GM19372 (cell line): Measurements from ENCODE around the gene POLR3B.
A peak's percentile ranks its signal among the peaks of the same experiment; 100 is the strongest.
"Not testable (repeated sequence)": the region's sequence is repeated elsewhere in the genome, so short reads cannot be mapped to it uniquely, and the experiment has no call there.

Source experiments
- ATAC-seq: cut with Tn5 transposase; IDR thresholded peaks from one replicate; pipeline ENCODE4 v1.9.1; 2021; ENCODE audit warnings: mild to moderate bottlenecking, low read depth, moderate library complexity; ENCODE audit not compliant: unreplicated experiment

Gene POLR3B

GRCh38 chr12:106357549-106358395 is at the start of gene POLR3B:
Gene POLR3B (plus strand): TSS chr12:106357748. CDS start chr12:106357880, 132 bp downstream.
- peak; percentile 87 for ATAC-seq

DNA sequence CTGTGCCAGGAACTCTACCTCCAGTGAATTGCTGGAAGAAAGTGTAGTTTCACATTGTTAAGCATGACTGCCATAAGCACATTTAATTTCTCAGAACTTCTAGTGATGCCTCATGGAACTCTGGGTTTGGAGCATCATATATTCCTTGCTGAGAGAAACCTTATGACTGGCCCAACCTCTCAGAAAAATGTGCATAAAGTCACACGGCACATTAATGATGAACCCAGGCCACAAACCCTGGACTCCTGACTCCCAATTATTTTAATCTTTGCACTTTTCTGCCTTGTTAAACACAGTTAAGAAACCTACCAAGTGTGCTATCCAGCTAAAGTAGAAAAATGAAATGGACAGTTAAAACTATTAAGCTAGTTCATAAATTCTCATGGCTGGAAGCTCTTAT is 49.4 kb upstream of the POLR3B start:
- no peak for ATAC-seq

DNA sequence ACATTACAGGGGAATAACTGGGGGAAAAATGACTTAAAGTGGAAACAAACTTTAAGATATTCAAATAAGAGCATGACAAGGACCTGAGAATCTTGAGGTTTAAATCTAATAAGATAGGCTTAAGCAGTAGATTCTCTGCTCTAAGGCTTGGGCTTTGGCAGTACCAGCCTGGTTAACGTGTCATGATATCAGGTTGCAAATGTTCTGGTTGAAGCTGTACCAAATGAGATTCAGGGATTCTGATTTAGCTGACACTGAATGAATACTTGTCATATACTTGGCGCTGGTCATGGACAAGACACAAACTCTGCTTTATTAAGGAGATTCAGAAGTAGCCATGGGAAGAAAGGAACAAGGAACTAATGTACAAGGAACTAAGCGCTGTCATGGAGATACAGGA is 48.9 kb upstream of the POLR3B start:
- no peak for ATAC-seq

DNA sequence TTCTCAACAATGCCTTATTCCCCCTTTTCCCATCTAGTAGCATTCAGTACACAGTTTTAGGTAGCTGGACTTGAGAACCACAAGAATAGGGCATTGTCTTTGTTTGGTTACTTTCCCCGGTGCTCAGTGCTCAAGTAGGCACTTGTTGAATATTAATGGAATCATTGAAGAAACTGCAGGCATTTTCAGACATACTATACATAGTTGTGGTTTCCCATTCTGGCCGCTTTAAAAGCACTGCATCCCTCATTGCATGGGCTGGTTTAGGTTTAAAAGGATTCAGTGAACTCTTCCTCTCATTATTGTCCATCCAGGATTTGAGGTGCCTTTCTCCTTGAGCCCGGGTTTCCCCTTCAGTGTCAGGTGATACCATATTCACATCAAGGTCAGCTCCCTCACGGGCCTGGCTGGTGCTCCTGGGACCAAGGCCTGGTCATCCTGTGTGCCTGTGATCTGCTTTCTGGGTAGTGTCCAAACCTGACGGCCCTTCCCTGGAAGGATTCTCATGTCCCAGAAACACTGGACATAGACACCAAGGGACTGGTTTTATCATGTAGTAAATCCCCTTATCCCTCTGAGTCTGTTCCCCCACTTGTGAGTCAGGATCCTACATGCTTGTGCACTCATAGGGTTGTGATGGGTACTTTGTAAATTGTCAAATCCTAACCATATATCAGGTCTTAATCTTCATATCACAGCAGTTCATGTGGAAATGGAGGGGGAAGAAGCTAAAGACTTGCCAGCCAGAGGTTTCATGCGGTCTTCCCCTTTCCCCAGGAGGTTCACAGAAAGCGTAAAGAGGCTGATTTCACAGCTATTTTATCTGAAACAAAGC is 47.7 kb upstream of the POLR3B start:
- ATAC-seq, result no peak

DNA sequence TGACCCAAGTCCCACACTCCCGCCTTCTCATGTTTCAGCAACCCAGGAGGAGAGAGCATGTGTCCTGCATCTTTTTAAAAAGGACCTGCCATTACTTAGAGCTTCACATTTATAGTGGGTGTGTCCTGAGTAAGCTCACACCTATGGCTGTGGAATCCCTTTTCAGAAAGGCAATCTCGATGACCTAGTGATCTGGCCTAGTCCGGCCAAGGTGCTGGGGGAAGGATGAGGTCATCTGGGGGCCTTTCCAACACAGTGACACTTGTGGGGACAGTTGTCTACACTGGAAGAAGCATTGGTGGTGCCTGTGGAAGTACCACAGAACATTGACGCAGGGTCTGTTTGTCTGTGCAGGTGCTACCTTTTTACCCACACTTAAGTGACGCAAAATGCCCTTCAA is 46.9 kb upstream of the POLR3B start:
- no peak for ATAC-seq

DNA sequence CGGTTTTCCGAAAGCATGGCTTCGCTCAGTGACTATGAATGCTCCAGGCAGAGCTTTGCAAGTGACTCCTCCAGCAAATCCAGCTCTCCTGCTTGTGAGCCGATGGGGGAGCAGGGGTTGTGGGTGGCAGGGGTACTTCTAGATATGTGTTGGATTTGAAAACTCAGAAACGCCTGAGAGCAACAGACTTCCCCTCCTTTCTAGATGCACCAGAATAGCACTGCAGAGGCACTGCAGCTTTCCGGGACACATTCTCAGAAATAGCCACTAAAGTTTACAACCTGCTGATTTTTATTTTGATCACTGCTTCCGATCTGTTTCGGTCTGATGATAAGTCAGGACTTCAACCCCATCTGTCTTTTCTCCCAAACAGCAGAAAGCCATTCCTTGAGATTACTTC is 46.4 kb upstream of the POLR3B start:
- ATAC-seq, result no peak

- not testable (repeated sequence) for ATAC-seq
These were observed 44.1 kb upstream of the POLR3B start for GRCh38 chr12:106313413-106313812.

- no peak for ATAC-seq
These were observed 42.0 kb upstream of the POLR3B start for GRCh38 chr12:106315523-106315922.

DNA sequence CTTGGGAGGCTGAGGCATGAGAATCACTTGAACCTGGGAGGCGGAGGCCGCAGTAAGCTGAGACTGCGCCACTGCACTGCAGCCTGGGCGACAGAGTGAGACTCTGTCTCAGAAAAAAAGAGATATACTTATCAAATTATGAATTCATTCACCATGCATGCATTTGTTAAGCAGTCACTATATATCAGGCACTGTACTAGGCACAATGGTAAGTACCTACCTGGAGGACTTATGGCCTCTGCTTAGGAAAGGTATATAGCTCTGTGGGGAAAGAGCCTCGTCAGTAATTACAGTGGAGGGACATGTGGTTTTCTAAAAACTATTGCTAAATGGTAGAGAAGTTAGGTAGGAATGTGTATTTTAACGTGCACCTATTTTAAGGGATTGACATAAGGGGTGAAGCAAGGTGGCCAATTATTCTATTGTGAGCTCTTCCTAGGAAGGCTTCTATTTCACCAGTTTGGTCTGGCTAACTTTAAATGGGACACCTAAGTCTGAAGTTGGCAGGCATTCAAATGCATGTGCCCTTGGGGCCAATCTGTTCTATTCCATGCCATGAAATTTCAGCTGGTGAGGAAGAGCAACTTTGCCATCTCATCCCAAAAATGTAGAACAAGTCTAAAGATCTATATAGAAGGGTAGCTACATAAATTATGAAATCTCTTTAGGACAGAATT is 40.0 kb upstream of the POLR3B start:
- ATAC-seq, result no peak

DNA sequence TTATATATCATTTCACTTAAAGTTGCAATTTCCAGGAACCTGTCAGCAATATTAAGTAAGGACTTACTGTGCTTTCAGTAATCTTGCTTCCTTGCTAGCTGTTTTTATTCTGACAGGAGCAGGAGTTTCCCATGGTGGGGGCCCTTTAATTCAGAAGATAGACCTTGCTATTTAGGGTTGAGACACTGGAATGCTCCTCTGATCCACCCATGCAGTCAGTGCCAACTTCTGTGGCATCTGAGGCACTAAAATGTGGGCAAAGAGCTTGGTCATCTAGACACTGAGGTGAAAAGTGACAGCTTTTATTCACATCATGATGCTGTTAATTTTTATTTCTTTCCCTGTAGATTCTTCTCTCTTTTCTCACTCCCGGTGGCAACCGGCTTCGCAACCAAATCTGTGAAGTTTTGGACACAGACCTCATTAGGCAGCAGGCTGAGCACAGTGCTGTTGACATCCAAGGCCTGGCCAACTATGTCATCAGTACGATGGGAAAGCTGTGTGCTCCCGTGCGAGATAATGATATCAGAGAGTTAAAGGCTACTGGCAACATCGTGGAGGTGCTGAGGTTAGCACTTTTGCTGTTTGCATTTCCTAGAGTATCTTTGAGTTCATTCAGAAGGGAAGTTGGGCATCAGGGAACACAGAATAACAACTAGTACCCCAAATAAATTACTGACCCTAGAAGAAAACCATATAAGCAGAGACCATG is 36.3 kb upstream of the POLR3B start:
- no peak for ATAC-seq

DNA sequence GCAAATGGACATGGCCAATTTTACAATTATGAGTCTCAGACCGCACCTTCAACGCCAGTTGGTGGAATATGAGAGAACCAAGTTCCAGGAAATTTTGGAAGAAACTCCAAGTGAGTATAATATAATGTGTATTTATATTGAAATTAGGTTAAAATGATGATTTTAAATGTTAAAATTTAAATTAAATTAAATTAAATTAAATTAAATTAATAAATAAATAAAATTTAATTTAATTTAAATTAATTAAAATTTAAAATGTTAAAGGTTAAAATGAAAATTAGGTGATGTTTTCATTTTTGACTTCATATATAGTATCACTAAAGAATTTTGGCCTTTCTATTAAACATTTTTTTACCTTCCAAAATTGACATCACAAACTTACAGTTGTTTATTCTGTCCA is 34.0 kb upstream of the POLR3B start:
- ATAC-seq, result no peak

DNA sequence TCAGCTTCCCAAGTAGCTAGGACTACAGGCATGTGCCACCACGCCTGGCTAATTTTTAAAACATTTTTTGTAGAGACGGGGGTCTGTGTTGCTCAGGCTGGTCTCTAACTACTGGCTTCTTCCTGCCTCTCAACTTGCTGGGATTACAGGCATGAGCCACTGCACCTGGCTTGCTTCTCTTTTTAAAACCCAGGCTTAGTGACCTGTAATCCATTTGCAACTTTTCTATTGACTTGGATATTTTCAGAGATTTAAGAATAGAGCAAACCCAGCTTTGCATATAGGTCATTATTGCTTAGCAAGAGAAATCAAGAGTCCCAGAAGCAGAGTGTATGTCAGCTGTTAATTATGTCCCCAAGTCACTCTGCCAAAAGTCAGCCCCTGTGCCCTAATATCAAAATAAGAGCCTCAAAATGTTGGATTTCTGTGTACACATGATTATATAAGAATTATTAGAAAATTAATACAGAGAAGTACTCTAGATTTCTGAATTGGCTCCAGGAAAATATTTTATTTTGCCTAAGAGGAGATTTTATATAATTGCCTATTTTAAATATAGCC is 30.2 kb upstream of the POLR3B start:
- no peak for ATAC-seq

DNA sequence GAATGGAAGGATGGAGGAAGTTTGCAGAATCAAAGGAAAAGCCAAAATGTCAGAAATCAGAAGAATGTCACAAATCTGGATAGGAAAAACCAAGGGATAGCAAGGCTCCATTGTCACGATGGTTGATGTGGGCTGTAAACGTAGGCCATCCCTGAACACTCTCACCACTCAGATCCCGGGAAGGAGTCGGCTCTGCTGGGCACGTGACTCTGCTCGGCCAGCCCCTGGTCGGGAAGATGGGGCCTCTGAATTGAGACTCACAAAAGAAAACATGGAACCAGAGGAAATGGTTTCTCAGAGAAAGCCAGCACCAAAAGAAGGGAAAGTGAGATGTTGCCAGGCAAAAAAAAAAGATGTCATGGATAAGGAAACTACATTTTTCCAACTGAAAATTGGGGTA is 28.8 kb upstream of the POLR3B start:
- ATAC-seq, result no peak

DNA sequence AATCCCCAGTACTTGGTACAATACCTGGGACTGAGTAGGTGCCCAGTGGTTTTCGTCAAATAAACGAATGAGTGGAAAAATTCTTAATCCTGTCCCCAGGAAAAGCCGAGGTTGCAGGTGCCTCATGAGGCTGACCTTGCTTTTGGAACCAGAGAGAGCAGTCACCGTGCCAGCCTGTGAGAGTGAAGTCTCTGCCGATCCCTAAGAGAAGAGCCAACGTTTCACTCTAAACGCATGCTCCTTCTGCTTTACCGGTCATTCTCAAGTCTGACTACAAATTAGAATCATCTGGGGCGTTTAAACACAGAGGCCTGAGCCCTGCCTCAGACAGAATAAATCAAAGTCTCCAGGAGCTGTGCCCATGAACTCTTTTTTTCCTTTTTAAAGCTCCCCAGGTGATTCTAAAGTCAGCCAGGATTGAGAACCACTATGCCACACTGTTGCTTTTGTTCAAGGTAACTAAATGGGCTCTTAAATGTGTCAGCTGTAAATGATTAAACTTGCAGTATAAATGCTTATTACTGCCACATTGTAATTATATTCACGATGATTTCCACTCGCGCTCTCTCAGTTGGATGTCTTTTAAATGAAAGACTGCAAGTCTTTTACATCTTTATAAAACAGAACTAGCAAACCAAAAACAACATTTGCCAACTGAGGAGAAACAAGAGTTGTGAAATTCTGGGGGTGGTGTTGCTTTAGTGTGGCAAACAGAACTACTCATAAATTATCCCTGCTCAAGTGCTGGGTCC is 28.1 kb upstream of the POLR3B start:
- ATAC-seq, result no peak

GRCh38 chr12:106331599-106331998 is 25.9 kb upstream of the POLR3B start:
- no peak for ATAC-seq

GRCh38 chr12:106332536-106332935 is 25.0 kb upstream of the POLR3B start:
- ATAC-seq, result no peak

GRCh38 chr12:106333010-106333409 is 24.5 kb upstream of the POLR3B start:
- no peak for ATAC-seq

GRCh38 chr12:106333756-106334155 is 23.8 kb upstream of the POLR3B start:
- ATAC-seq, result no peak

- no peak for ATAC-seq
These were observed 16.3 kb upstream of the POLR3B start for GRCh38 chr12:106341086-106341877.
